ENCODE results near the gene NDUFB2. TPM values are rescaled to one million over a fixed set of nuclear protein-coding genes. Genes with fewer than 3 reads are reported as not detected.

NDUFB2 gene
- total RNA-seq, 1 donor from 2014 or later, result 326 TPM

- no peak for DNase-seq (ENCODE audit: low spot score)
- Mint-ChIP-seq H3K9me3 (ENCODE audit: unreplicated experiment) (no peaks in the 10 kb centered on the region), H3K36me3 (ENCODE audit: low read depth, unreplicated experiment) (peaks cover 4% of the 10 kb centered on the region), H3K27me3 (ENCODE audit: unreplicated experiment) (peaks cover 7% of the 10 kb centered on the region), H3K4me3 (ENCODE audit: unreplicated experiment) (peak overlapping the region; percentile 88), H3K4me1 (ENCODE audit: unreplicated experiment) (peaks cover 42% of the 10 kb centered on the region), H3K27ac (ENCODE audit: unreplicated experiment) (no peak overlapping the region)
- TF ChIP-seq CTCF (IDR thresholded peaks at IDR 0.05; ENCODE audit: unreplicated experiment), result no peak
Measured at GRCh38 chr7:140671966-140672365, 24.5 kb upstream of the NDUFB2 start.

DNA sequence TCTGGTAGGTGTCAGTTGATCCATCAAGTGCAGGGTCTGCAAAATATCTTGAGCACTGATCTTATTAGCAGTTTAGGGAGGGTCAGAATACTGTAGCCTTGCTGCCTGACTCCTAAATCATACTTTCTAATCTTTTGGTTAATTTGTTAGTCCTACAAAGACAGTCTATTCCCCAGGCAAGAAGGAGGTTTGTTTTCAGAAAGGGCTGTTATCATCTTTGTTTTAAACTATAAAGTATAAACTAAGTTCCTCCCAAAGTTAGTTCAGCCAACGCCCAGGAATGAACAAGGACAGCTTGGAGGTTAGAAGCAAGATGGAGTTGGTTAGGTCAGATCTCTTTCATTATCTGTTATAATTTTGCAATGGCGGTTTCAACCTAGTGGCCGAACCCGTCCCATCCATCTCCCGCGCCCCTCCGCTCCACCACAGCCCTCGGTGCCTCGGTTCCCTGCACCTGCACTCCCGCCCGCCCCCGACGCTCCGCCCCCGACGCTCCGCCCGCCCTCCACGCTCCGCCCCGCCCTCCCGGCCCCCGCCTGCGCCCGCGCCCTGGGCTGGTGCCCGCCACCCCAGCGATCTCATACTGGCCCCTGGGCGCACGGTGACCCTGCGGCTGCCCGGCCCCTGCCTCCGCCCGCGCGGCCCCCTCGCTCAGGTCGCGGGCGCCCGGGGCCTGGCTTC lies 24.0 kb upstream of the NDUFB2 start, which contains the start of gene ADCK2:
TSS of gene ADCK2 (plus strand) at position 564 of the 681 bp plus-strand sequence. CDS start 386 bp downstream, outside the sequence.
- TF ChIP-seq CTCF (IDR thresholded peaks at IDR 0.05; ENCODE audit: unreplicated experiment), result no peak
- Mint-ChIP-seq H3K9me3 (ENCODE audit: unreplicated experiment) (no peaks in the 10 kb centered on the region), H3K27ac (ENCODE audit: unreplicated experiment) (no peak within 1 kb of the TSS), H3K36me3 (ENCODE audit: low read depth, unreplicated experiment) (peaks cover 6% of the 10 kb centered on the region), H3K4me3 (ENCODE audit: unreplicated experiment) (peak within 1 kb of the TSS; percentile 88), H3K4me1 (ENCODE audit: unreplicated experiment) (peaks cover 37% of the 10 kb centered on the region), H3K27me3 (ENCODE audit: unreplicated experiment) (peaks cover 7% of the 10 kb centered on the region)
- peak; percentile 41 for DNase-seq (ENCODE audit: low spot score)

GRCh38 chr7:140673063-140673773 lies 23.3 kb upstream of the NDUFB2 start:
- peak; percentile 44 for DNase-seq (ENCODE audit: low spot score)
- Mint-ChIP-seq H3K4me1 (ENCODE audit: unreplicated experiment) (peaks cover 32% of the 10 kb centered on the region), H3K4me3 (ENCODE audit: unreplicated experiment) (peak overlapping the region; percentile 84), H3K9me3 (ENCODE audit: unreplicated experiment) (no peaks in the 10 kb centered on the region), H3K27me3 (ENCODE audit: unreplicated experiment) (peaks cover 7% of the 10 kb centered on the region), H3K27ac (ENCODE audit: unreplicated experiment) (no peak overlapping the region), H3K36me3 (ENCODE audit: low read depth, unreplicated experiment) (peaks cover 13% of the 10 kb centered on the region)
- TF ChIP-seq CTCF (IDR thresholded peaks at IDR 0.05; ENCODE audit: unreplicated experiment), result no peak

DNA sequence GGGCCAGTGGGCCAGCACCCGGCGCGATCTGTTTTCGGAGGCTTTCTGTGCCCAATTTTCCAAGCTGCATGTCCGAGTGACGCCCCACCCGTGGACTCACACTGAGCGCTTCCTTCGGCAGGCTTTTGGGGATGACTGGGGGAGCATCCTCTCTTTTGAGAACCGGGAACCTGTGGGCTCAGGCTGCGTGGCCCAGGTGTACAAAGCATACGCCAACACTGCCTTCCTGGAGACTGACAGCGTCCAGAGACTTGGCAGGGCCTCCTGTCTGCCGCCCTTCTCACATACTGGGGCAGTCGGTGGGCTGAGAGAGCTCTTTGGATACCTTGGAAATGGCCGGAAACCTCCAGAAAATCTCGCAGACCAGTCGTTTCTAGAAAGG lies 22.7 kb upstream of the NDUFB2 start:
- H3K27me3 Mint-ChIP-seq (ENCODE audit: unreplicated experiment), result peaks cover 9% of the 10 kb centered on the region
- peak overlapping the region; percentile 84 for H3K4me3 Mint-ChIP-seq (ENCODE audit: unreplicated experiment)
- TF ChIP-seq CTCF (IDR thresholded peaks at IDR 0.05; ENCODE audit: unreplicated experiment), result no peak
- peaks cover 32% of the 10 kb centered on the region for H3K4me1 Mint-ChIP-seq (ENCODE audit: unreplicated experiment)
- H3K27ac Mint-ChIP-seq (ENCODE audit: unreplicated experiment), result no peak overlapping the region
- H3K9me3 Mint-ChIP-seq (ENCODE audit: unreplicated experiment), result no peaks in the 10 kb centered on the region
- no peak for DNase-seq (ENCODE audit: low spot score)
- peaks cover 19% of the 10 kb centered on the region for H3K36me3 Mint-ChIP-seq (ENCODE audit: low read depth, unreplicated experiment)

DNA sequence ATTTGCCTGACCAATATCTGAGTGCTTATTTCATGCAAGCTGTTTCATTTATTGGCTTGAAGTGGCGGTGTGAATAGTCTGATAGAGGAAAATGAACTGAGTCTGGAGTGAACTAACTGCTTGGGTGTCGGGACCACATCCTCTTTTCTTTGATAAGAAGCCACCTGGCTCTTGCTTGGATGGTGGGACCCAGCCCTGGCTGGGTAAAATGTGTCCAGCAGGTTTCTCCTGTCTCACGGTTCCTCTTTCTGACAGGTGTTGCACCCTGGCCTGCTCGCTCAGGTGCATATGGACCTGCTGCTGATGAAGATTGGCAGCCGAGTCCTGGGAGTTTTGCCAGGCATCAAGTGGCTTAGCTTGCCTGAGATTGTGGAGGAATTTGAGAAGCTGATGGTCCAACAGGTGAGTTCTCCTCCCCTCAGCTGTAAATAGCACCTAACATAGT lies 22.1 kb upstream of the NDUFB2 start:
- Mint-ChIP-seq H3K27me3 (ENCODE audit: unreplicated experiment) (peaks cover 9% of the 10 kb centered on the region), H3K4me1 (ENCODE audit: unreplicated experiment) (peaks cover 32% of the 10 kb centered on the region), H3K36me3 (ENCODE audit: low read depth, unreplicated experiment) (peaks cover 25% of the 10 kb centered on the region), H3K9me3 (ENCODE audit: unreplicated experiment) (no peaks in the 10 kb centered on the region), H3K27ac (ENCODE audit: unreplicated experiment) (no peak overlapping the region), H3K4me3 (ENCODE audit: unreplicated experiment) (peak overlapping the region; percentile 84)
- no peak for TF ChIP-seq CTCF (IDR thresholded peaks at IDR 0.05; ENCODE audit: unreplicated experiment)
- DNase-seq (ENCODE audit: low spot score), result no peak
